HAP-1 (cell line): ENCODE measurements around the gene NXPH2.

Experiments
- DNase-seq, 2 experiments: peaks; one replicate each; pipeline ENCODE4 v3.0.0-alpha.2; 2016 to 2020; ENCODE audit warnings: low spot score in 2 of 2
- H3K27me3 ChIP-seq: fragments of 250-450 bp; sonication (Bioruptor Pico); 2 replicates; pipeline ENCODE4 v1.5.1; 2020; ENCODE audit warnings: low read depth, mild to moderate bottlenecking, moderate library complexity
- H3K36me3 ChIP-seq: fragments of 250-450 bp; sonication (Bioruptor Pico); replicated peaks from 2 replicates; pipeline ENCODE4 v1.5.1; 2020; ENCODE audit warnings: mild to moderate bottlenecking
- H3K4me1 ChIP-seq: fragments of 250-450 bp; sonication (Bioruptor Pico); 2 replicates; pipeline ENCODE4 v1.5.1; 2020; ENCODE audit warnings: mild to moderate bottlenecking
- H3K4me3 ChIP-seq: fragments of 250-450 bp; sonication (Bioruptor Pico); 2 replicates; pipeline ENCODE4 v1.5.1; 2020; ENCODE audit warnings: mild to moderate bottlenecking, moderate library complexity
- H3K9me3 ChIP-seq: fragments of 250-450 bp; sonication (Bioruptor Pico); 2 replicates; pipeline ENCODE4 v1.5.1; 2020; ENCODE audit warnings: mild to moderate bottlenecking, moderate library complexity
- in situ Hi-C: fragments of 300-500 bp; cut with MboI; formaldehyde crosslinking; loops from 3 replicates; pipeline ENCODE4 v1.14.3; 2020; ENCODE audit warnings: low sequenced_read_pairs, inconsistent platforms, mixed read lengths

Gene NXPH2

GRCh38 chr2:138779406-138779780 is 797 bp downstream of the NXPH2 start:
- DNase-seq = no peak
- in situ Hi-C loops = no loop called here
- H3K27me3 ChIP-seq = no peaks in the 10 kb centered on the region
- no peaks in the 10 kb centered on the region for H3K36me3 ChIP-seq
- H3K9me3 ChIP-seq = no peaks in the 10 kb centered on the region
- H3K4me1 ChIP-seq = peaks cover 9% of the 10 kb centered on the region
- H3K4me3 ChIP-seq = no peak overlapping the region

- DNase-seq = peak; percentile 65 to 93
- H3K27me3 ChIP-seq = no peaks in the 10 kb centered on the region
- in situ Hi-C loops = no loop called here
- peaks cover 9% of the 10 kb centered on the region for H3K4me1 ChIP-seq
- H3K36me3 ChIP-seq = no peaks in the 10 kb centered on the region
- H3K4me3 ChIP-seq = no peak overlapping the region
- no peaks in the 10 kb centered on the region for H3K9me3 ChIP-seq
These were observed 2.2 kb downstream of the NXPH2 start for GRCh38 chr2:138777996-138778395.

GRCh38 chr2:138775736-138776135 is 4.5 kb downstream of the NXPH2 start:
- in situ Hi-C loops = no loop called here
- no peaks in the 10 kb centered on the region for H3K27me3 ChIP-seq
- H3K4me3 ChIP-seq = no peak overlapping the region
- peaks cover 9% of the 10 kb centered on the region for H3K4me1 ChIP-seq
- H3K9me3 ChIP-seq = no peaks in the 10 kb centered on the region
- no peak for DNase-seq
- H3K36me3 ChIP-seq = no peaks in the 10 kb centered on the region

GRCh38 chr2:138771534-138771933 is 8.7 kb downstream of the NXPH2 start:
- in situ Hi-C loops = no loop called here
- H3K9me3 ChIP-seq = no peaks in the 10 kb centered on the region
- H3K27me3 ChIP-seq = peaks cover 3% of the 10 kb centered on the region; the same call in 1 of the 2 replicates
- no peak overlapping the region for H3K4me3 ChIP-seq
- no peak for DNase-seq
- H3K36me3 ChIP-seq = no peaks in the 10 kb centered on the region
- no peaks in the 10 kb centered on the region; the same call in 1 of the 2 replicates for H3K4me1 ChIP-seq

GRCh38 chr2:138767101-138767500 is 13.1 kb downstream of the NXPH2 start:
- H3K4me1 ChIP-seq = no peaks in the 10 kb centered on the region
- peaks cover 3% of the 10 kb centered on the region; the same call in 1 of the 2 replicates for H3K27me3 ChIP-seq
- H3K4me3 ChIP-seq = no peak overlapping the region
- H3K36me3 ChIP-seq = no peaks in the 10 kb centered on the region
- no peaks in the 10 kb centered on the region for H3K9me3 ChIP-seq
- DNase-seq = no peak
- in situ Hi-C loops = no loop called here

GRCh38 chr2:138766464-138766863 is 13.7 kb downstream of the NXPH2 start:
- H3K4me1 ChIP-seq = no peaks in the 10 kb centered on the region
- no peak overlapping the region for H3K4me3 ChIP-seq
- H3K9me3 ChIP-seq = no peaks in the 10 kb centered on the region
- peaks cover 3% of the 10 kb centered on the region; the same call in 1 of the 2 replicates for H3K27me3 ChIP-seq
- in situ Hi-C loops = no loop called here
- no peak for DNase-seq
- H3K36me3 ChIP-seq = no peaks in the 10 kb centered on the region

GRCh38 chr2:138763971-138764370 is 16.2 kb downstream of the NXPH2 start:
- H3K4me3 ChIP-seq = no peak overlapping the region
- in situ Hi-C loops = no loop called here
- H3K27me3 ChIP-seq = peaks cover 3% of the 10 kb centered on the region; the same call in 1 of the 2 replicates
- no peaks in the 10 kb centered on the region for H3K9me3 ChIP-seq
- no peaks in the 10 kb centered on the region for H3K36me3 ChIP-seq
- H3K4me1 ChIP-seq = no peaks in the 10 kb centered on the region
- no peak for DNase-seq

- in situ Hi-C loops = no loop called here
- Histone ChIP-seq H3K4me3 (no peak overlapping the region), H3K27me3 (no peaks in the 10 kb centered on the region), H3K9me3 (no peaks in the 10 kb centered on the region), H3K4me1 (no peaks in the 10 kb centered on the region), H3K36me3 (no peaks in the 10 kb centered on the region)
- DNase-seq = no peak
These were observed 17.7 kb downstream of the NXPH2 start for GRCh38 chr2:138762533-138762932.

GRCh38 chr2:138760676-138761075 is 19.5 kb downstream of the NXPH2 start:
- no peaks in the 10 kb centered on the region for H3K27me3 ChIP-seq
- in situ Hi-C loops = no loop called here
- no peaks in the 10 kb centered on the region; the same call in 1 of the 2 replicates for H3K4me1 ChIP-seq
- DNase-seq = no peak
- H3K36me3 ChIP-seq = no peaks in the 10 kb centered on the region
- no peaks in the 10 kb centered on the region for H3K9me3 ChIP-seq
- no peak overlapping the region for H3K4me3 ChIP-seq

GRCh38 chr2:138757384-138757783 is 22.8 kb downstream of the NXPH2 start:
- no peak for DNase-seq
- in situ Hi-C loops = no loop called here
- peaks cover 6% of the 10 kb centered on the region for H3K4me1 ChIP-seq

GRCh38 chr2:138752197-138752956 is 27.8 kb downstream of the NXPH2 start:
- DNase-seq = no peak
- Histone ChIP-seq H3K9me3 (no peaks in the 10 kb centered on the region), H3K27me3 (no peaks in the 10 kb centered on the region), H3K4me3 (no peak overlapping the region), H3K4me1 (peaks cover 6% of the 10 kb centered on the region), H3K36me3 (no peaks in the 10 kb centered on the region)
- in situ Hi-C loops = no loop called here

More at GRCh38 chr2:138757384-138757783, 22.8 kb downstream of the NXPH2 start:
- H3K27me3 ChIP-seq = no peaks in the 10 kb centered on the region
- no peaks in the 10 kb centered on the region for H3K36me3 ChIP-seq
- H3K4me3 ChIP-seq = no peak overlapping the region
- no peaks in the 10 kb centered on the region for H3K9me3 ChIP-seq

GRCh38 chr2:138744713-138745112 is 35.5 kb downstream of the NXPH2 start:
- H3K4me3 ChIP-seq = no peak overlapping the region
- H3K36me3 ChIP-seq = no peaks in the 10 kb centered on the region
- H3K4me1 ChIP-seq = no peaks in the 10 kb centered on the region
- no peak for DNase-seq
- in situ Hi-C loops = no loop called here
- H3K27me3 ChIP-seq = no peaks in the 10 kb centered on the region
- no peaks in the 10 kb centered on the region for H3K9me3 ChIP-seq

GRCh38 chr2:138742441-138743057 is 37.6 kb downstream of the NXPH2 start:
- Histone ChIP-seq H3K4me1 (no peaks in the 10 kb centered on the region), H3K4me3 (no peak overlapping the region), H3K27me3 (no peaks in the 10 kb centered on the region), H3K36me3 (no peaks in the 10 kb centered on the region), H3K9me3 (no peaks in the 10 kb centered on the region)
- in situ Hi-C loops = no loop called here
- no peak for DNase-seq

- no peak for DNase-seq
- in situ Hi-C loops = no loop called here
- no peaks in the 10 kb centered on the region for H3K4me1 ChIP-seq
- no peaks in the 10 kb centered on the region for H3K36me3 ChIP-seq
- H3K9me3 ChIP-seq = no peaks in the 10 kb centered on the region
- H3K27me3 ChIP-seq = no peaks in the 10 kb centered on the region
- H3K4me3 ChIP-seq = no peak overlapping the region
These were observed 38.3 kb downstream of the NXPH2 start for GRCh38 chr2:138741851-138742250.
